ENCODE results near the gene GPR135. TPM values are rescaled to one million over a fixed set of nuclear protein-coding genes. Genes with fewer than 3 reads are reported as not detected.

Gene GPR135
- total RNA-seq, 4 donors from 2014 or later = 7.4 to 12.9 (median 7.7) TPM

GRCh38 chr14:59460378-59460777, 4.8 kb downstream of the GPR135 start:
- H3K9me3 ChIP-seq = no peaks in the 10 kb centered on the region
- H3K36me3 ChIP-seq = no peaks in the 10 kb centered on the region
- no peak overlapping the region for H3K4me3 ChIP-seq (replicated peaks in 1 of 3)
- no peak for DNase-seq
- no peaks in the 10 kb centered on the region for H3K27me3 ChIP-seq
- 98 to 100% methylated on average over 1 of the region's 1 CpG for WGBS, 2 donors
- no peak overlapping the region for H3K27ac ChIP-seq
- intact Hi-C loops (cut with DNase I) = no loop called here
- TF ChIP-seq POLR2A (IDR thresholded peaks at IDR 0.05) (no peak), CTCF (IDR thresholded peaks at IDR 0.05) (no peak)
- peaks cover 7 to 8% of the 10 kb centered on the region in 2 donors for H3K4me1 ChIP-seq

- intact Hi-C loops (cut with DNase I) = no loop called here
- Histone ChIP-seq H3K27ac (no peak overlapping the region), H3K27me3 (no peaks in the 10 kb centered on the region), H3K4me1 (no peaks in the 10 kb centered on the region), H3K9me3 (no peaks in the 10 kb centered on the region), H3K36me3 (no peaks in the 10 kb centered on the region), H3K4me3 (replicated peaks in 1 of 3) (no peak overlapping the region)
- DNase-seq = no peak
- TF ChIP-seq CTCF (IDR thresholded peaks at IDR 0.05) = no peak
- no peak for TF ChIP-seq POLR2A (IDR thresholded peaks at IDR 0.05)
- 84 to 97% methylated on average over 2 of the region's 2 CpGs for WGBS, 2 donors
Measured at GRCh38 chr14:59458486-59458885, 6.7 kb downstream of the GPR135 start.

GRCh38 chr14:59455411-59455810, 9.8 kb downstream of the GPR135 start:
- Histone ChIP-seq H3K4me1 (no peaks in the 10 kb centered on the region), H3K27me3 (no peaks in the 10 kb centered on the region), H3K9me3 (no peaks in the 10 kb centered on the region), H3K4me3 (replicated peaks in 1 of 3) (no peak overlapping the region), H3K36me3 (no peaks in the 10 kb centered on the region), H3K27ac (no peak overlapping the region)
- intact Hi-C loops (cut with DNase I) = no loop called here
- no peak for TF ChIP-seq POLR2A (IDR thresholded peaks at IDR 0.05)
- no peak for TF ChIP-seq CTCF (IDR thresholded peaks at IDR 0.05)
- 94 to 100% methylated on average over 1 of the region's 1 CpG for WGBS, 2 donors
- no peak for DNase-seq

GRCh38 chr14:59454139-59454538, 11.0 kb downstream of the GPR135 start:
- WGBS, 2 donors = 75 to 81% methylated on average over 2 of the region's 2 CpGs
- no peak for TF ChIP-seq POLR2A (IDR thresholded peaks at IDR 0.05)
- no peak for TF ChIP-seq CTCF (IDR thresholded peaks at IDR 0.05)

GRCh38 chr14:59451849-59452248, 13.3 kb downstream of the GPR135 start:
- Histone ChIP-seq H3K4me1 (no peaks in the 10 kb centered on the region), H3K9me3 (no peaks in the 10 kb centered on the region), H3K27me3 (no peaks in the 10 kb centered on the region), H3K27ac (no peak overlapping the region), H3K4me3 (replicated peaks in 1 of 3) (no peak overlapping the region), H3K36me3 (no peaks in the 10 kb centered on the region)
- DNase-seq = no peak
- WGBS, 2 donors = 95 to 96% methylated on average over 1 of the region's 1 CpG
- no peak for TF ChIP-seq POLR2A (IDR thresholded peaks at IDR 0.05)
- TF ChIP-seq CTCF (IDR thresholded peaks at IDR 0.05) = no peak
- intact Hi-C loops (cut with DNase I) = no loop called here

More at GRCh38 chr14:59454139-59454538, 11.0 kb downstream of the GPR135 start:
- no peaks in the 10 kb centered on the region for H3K4me1 ChIP-seq
- no peaks in the 10 kb centered on the region for H3K9me3 ChIP-seq
- no peak overlapping the region for H3K4me3 ChIP-seq (replicated peaks in 1 of 3)
- intact Hi-C loops (cut with DNase I) = no loop called here
- no peak for DNase-seq
- H3K27ac ChIP-seq = no peak overlapping the region
- H3K27me3 ChIP-seq = no peaks in the 10 kb centered on the region
- no peaks in the 10 kb centered on the region for H3K36me3 ChIP-seq
